ENCODE measurements around the gene PPP6R2. TPM values are rescaled to one million over a fixed set of nuclear protein-coding genes. Genes with fewer than 3 reads are reported as not detected.
A peak's percentile ranks its signal among the peaks of the same experiment; 100 is the strongest.

PPP6R2 gene
- total and polyA plus RNA-seq, 7 experiments from 2014 or later = 17.0 to 88.1 (median 63.9) TPM

DNA sequence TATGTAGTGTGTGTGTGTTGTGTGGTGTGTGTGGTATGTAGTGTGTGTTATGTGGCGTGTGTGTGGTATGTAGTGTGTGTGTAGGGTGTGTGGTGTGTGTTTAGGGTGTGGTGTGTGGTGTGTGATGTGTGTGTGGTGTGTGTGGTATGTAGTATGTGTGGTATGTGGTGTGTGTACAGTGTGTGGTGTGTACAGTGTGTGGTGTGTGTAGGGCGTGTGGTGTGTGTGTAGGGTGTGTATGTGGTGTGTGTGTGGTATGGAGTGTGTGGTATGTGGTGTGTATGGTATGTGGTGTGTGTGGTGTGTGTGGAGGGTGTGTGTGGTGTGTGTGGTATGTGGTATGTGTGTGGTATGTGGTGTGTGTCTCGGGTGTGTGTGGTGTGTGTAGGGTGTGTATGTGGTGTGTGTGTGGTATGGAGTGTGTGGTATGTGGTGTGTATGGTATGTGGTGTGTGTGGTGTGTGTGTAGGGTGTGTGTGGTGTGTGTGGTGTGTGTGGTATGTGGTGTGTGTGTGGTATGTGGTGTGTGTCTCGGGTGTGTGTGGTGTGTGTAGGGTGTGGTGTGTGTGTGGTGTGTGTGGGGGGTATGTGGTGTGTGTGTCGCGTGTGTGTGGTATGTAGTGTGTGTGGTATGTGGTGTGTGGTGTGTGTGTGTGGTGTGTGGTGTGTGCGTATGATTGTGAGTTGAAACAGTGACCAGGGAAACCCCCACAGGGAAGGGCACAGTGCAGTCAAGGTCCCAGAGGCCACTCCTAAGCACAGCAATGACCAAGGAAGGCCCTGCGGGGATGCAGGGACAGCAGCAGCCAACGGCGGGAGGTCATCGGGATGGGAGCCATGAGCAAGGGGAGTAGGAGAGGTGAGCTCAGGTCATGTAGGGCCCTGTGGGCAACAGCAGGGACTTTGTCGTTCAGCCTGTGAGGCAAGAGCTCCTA, 2.9 kb upstream of the PPP6R2 start:
- Histone ChIP-seq H3K27ac (ENCODE audit: low read depth, low read length) (peak overlapping the region; percentile 15), H3K36me3 (ENCODE audit: control insufficient read depth in 2 of 3, insufficient read depth in 3 of 3, low read length in 3 of 3) (no peaks in the 10 kb centered on the region), H3K9me3 (ENCODE audit: control insufficient read depth in 2 of 3, low read length in 3 of 3) (no peaks in the 10 kb centered on the region), H3K4me3 (ENCODE audit: low read length) (no peak overlapping the region), H3K27me3 (ENCODE audit: control insufficient read depth in 2 of 2, insufficient read depth in 2 of 2, low read length in 2 of 2) (no peaks in the 10 kb centered on the region), H3K4me1 (ENCODE audit: control insufficient read depth in 2 of 2, insufficient read depth in 2 of 2, low read length in 2 of 2) (peaks cover 4 to 5% of the 10 kb centered on the region in 2 donors)
- H3K27ac Mint-ChIP-seq = no peak overlapping the region
- no peak for DNase-seq
- no peak overlapping the region for H3K4me3 Mint-ChIP-seq
- no peaks in the 10 kb centered on the region for H3K27me3 Mint-ChIP-seq
- intact Hi-C loops (cut with micrococcal nuclease) = loop anchor here in 1 of 2 donors (5.0 kb wide), 1 partner anchor 132 kb away; no protein-coding TSS in a partner anchor
- no peaks in the 10 kb centered on the region for H3K9me3 Mint-ChIP-seq
- ATAC-seq = no peak
- CTCF ChIA-PET = interaction anchor here (0.9 to 2.5 kb wide), 3 partner anchors 88 to 186 kb away, joined by 4 to 18 read pairs (median 5); partner anchors contain the start of genes HDAC10 and SCO2
- POLR2A ChIA-PET = interaction anchor here (2.2 kb wide), 2 partner anchors 12 to 96 kb away, joined by 9 to 14 read pairs; partner anchors contain the start of genes DENND6B and TUBGCP6
- H3K4me1 Mint-ChIP-seq = peaks cover 0 to 18% (median 9%) of the 10 kb centered on the region in 7 donors
- no peaks in the 10 kb centered on the region for H3K36me3 Mint-ChIP-seq

DNA sequence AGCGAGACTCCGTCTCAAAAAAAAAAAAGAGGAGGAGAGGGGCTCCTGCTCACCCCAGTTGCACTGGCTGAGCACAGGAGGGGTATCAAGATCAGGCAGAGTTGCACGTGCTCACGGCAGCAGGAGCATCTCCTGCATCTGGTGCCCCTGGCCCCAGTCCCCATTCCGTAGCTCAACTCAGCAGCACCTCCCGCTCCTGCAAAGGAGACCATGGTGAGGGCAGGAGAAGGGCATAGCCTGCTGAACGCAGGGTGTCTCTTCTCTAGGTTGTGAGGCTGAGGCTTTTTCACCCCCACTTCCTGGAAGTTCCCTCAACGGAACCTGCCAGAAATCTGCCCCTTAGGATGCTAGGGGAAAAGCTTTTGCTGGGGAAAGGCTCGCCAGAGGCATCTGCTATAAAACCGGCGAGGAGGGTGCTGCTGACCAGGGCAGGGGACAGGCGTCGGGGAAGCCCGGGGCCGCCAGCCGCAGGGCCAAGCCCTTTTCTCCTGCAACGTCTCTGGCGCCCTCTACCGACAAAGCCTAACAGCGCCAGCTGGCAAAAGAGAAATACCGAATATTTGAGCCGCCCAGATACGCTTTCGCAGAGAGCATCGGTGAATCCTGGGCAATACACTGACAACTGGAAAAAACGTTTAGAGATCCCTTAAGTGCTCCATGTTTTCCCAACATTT, 1.0 kb upstream of the PPP6R2 start:
- peak; percentile 71 for ATAC-seq
- POLR2A ChIA-PET = interaction anchor here (0.8 to 2.2 kb wide), 9 partner anchors 9 to 279 kb away, joined by 3 to 15 read pairs (median 4); partner anchors contain the start of genes DENND6B, HDAC10, LMF2 and NCAPH2
- DNase-seq = peak; percentile 76 to 93 (median 86)
- H3K36me3 Mint-ChIP-seq = no peaks in the 10 kb centered on the region
- H3K9me3 Mint-ChIP-seq = no peaks in the 10 kb centered on the region
- peak overlapping the region; percentile 73 to 91 (median 88) for H3K4me3 Mint-ChIP-seq
- no peaks in the 10 kb centered on the region for H3K27me3 Mint-ChIP-seq
- Histone ChIP-seq H3K27ac (ENCODE audit: low read depth, low read length) (peak overlapping the region; percentile 96), H3K4me3 (ENCODE audit: low read length) (peak overlapping the region; percentile 86), H3K9me3 (ENCODE audit: control insufficient read depth in 2 of 3, low read length in 3 of 3) (no peaks in the 10 kb centered on the region), H3K27me3 (ENCODE audit: control insufficient read depth in 2 of 2, insufficient read depth in 2 of 2, low read length in 2 of 2) (no peaks in the 10 kb centered on the region), H3K4me1 (ENCODE audit: control insufficient read depth in 2 of 2, insufficient read depth in 2 of 2, low read length in 2 of 2) (peaks cover 13 to 16% of the 10 kb centered on the region in 2 donors), H3K36me3 (ENCODE audit: control insufficient read depth in 2 of 3, insufficient read depth in 3 of 3, low read length in 3 of 3) (peaks cover 0 to 5% (median 0%) of the 10 kb centered on the region in 3 experiments)
- H3K27ac Mint-ChIP-seq = peak overlapping the region in 7 of 9 donors; percentile 82 to 96 (median 93)
- CTCF ChIA-PET = interaction anchor here (0.6 to 2.5 kb wide), 9 partner anchors 10 to 184 kb away, joined by 3 to 18 read pairs (median 5); partner anchors contain the start of genes HDAC10, LMF2, NCAPH2 and SCO2
- intact Hi-C loops (cut with micrococcal nuclease) = loop anchor here (1.0 to 5.0 kb wide), 15 partner anchors 15 to 279 kb away; partner anchors contain the start of genes DENND6B (in 2 of the 2), LMF2 (in 1 of the 2), MAPK11 (in 1 of the 2) and SELENOO (in 1 of the 2)
- H3K4me1 Mint-ChIP-seq = peaks cover 0 to 18% (median 9%) of the 10 kb centered on the region in 7 donors

DNA sequence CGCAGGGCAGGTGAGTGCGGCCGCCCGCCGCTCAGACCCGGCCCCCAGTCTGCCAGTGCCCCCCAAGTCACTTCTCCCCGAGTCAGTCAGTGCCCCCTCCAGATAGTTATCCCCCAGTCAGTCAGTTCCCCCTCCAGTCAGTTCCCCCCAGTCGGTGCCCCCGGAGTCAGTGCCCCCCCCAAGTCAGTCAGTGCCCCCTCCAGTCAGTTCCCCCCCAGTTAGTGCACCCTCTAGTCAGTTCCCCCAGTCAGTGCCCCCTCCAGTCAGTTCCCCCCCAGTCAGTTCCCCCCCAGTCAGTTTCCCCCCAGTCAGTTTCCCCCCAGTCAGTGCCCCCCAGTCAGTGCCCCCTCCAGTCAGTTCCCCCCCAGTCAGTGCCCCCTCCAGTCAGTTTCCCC, 411 bp downstream of the PPP6R2 start:
- DNase-seq = peak in 1 of 9 donors; percentile 25
- intact Hi-C loops (cut with micrococcal nuclease) = loop anchor here (1.0 to 5.0 kb wide), 6 partner anchors 29 to 277 kb away; partner anchors contain the start of genes SCO2 (in 1 of the 2) and SELENOO (in 1 of the 2)
- CTCF ChIA-PET = interaction anchor here (0.6 kb wide), 1 partner anchor 44 kb away, joined by 3 read pairs; no protein-coding TSS in a partner anchor
- no peaks in the 10 kb centered on the region for H3K9me3 ChIP-seq (ENCODE audit: control insufficient read depth in 2 of 3, low read length in 3 of 3)
- peak overlapping the region in 3 of 9 donors; percentile 38 to 54 (median 50) for H3K27ac Mint-ChIP-seq
- no peaks in the 10 kb centered on the region for H3K27me3 ChIP-seq (ENCODE audit: control insufficient read depth in 2 of 2, insufficient read depth in 2 of 2, low read length in 2 of 2)
- POLR2A ChIA-PET = interaction anchor here (0.6 to 1.0 kb wide), 2 partner anchors 29 to 155 kb away, joined by 3 read pairs; no protein-coding TSS in a partner anchor
- H3K4me3 ChIP-seq (ENCODE audit: low read length) = peak overlapping the region; percentile 76
- no peak for ATAC-seq
- H3K4me1 Mint-ChIP-seq = peaks cover 0 to 18% (median 9%) of the 10 kb centered on the region in 7 donors
- H3K36me3 Mint-ChIP-seq = no peaks in the 10 kb centered on the region
- peaks cover 0 to 5% (median 0%) of the 10 kb centered on the region in 3 experiments for H3K36me3 ChIP-seq (ENCODE audit: control insufficient read depth in 2 of 3, insufficient read depth in 3 of 3, low read length in 3 of 3)
- H3K27ac ChIP-seq (ENCODE audit: low read depth, low read length) = peak overlapping the region; percentile 96
- H3K27me3 Mint-ChIP-seq = no peaks in the 10 kb centered on the region
- peaks cover 20 to 25% of the 10 kb centered on the region in 2 donors for H3K4me1 ChIP-seq (ENCODE audit: control insufficient read depth in 2 of 2, insufficient read depth in 2 of 2, low read length in 2 of 2)
- H3K4me3 Mint-ChIP-seq = peak overlapping the region in 6 of 10 donors; percentile 35 to 86 (median 67)
- H3K9me3 Mint-ChIP-seq = no peaks in the 10 kb centered on the region

DNA sequence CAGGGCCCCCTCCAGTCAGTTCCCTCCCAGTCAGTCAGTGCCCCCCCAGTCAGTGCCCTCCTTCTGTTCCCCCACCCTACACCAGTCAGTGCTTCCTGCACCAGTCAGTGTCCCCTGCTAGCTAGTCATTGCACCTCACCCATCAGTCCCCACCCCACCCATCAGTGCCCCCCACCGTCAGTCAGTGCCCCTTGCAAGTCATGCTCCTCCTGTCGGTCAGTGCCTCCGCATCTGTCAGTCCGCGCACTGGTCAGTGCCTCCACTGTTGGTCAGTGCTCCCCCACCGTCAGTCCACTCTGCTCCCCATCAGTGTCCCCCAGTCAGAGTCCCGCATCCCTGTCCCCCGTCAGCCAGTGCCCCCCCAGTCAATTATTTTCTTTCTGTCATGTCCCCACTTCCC, 3.3 kb downstream of the PPP6R2 start:
- Histone ChIP-seq H3K4me1 (ENCODE audit: control insufficient read depth in 2 of 2, insufficient read depth in 2 of 2, low read length in 2 of 2) (peaks cover 20 to 25% of the 10 kb centered on the region in 2 donors), H3K27ac (ENCODE audit: low read depth, low read length) (peak overlapping the region; percentile 53), H3K27me3 (ENCODE audit: control insufficient read depth in 2 of 2, insufficient read depth in 2 of 2, low read length in 2 of 2) (no peaks in the 10 kb centered on the region), H3K4me3 (ENCODE audit: low read length) (no peak overlapping the region), H3K36me3 (ENCODE audit: control insufficient read depth in 2 of 3, insufficient read depth in 3 of 3, low read length in 3 of 3) (peaks cover 0 to 5% (median 0%) of the 10 kb centered on the region in 3 experiments), H3K9me3 (ENCODE audit: control insufficient read depth in 2 of 3, low read length in 3 of 3) (no peaks in the 10 kb centered on the region)
- POLR2A ChIA-PET = no interaction called here
- H3K9me3 Mint-ChIP-seq = no peaks in the 10 kb centered on the region
- ATAC-seq (no peak), DNase-seq (no peak)
- peaks cover 0 to 2% (median 0%) of the 10 kb centered on the region in 5 donors for H3K36me3 Mint-ChIP-seq
- CTCF ChIA-PET = no interaction called here
- H3K4me1 Mint-ChIP-seq = peaks cover 0 to 14% (median 8%) of the 10 kb centered on the region in 7 donors
- intact Hi-C loops (cut with micrococcal nuclease) = no loop called here
- peak overlapping the region in 3 of 9 donors; percentile 38 to 82 (median 56) for H3K27ac Mint-ChIP-seq
- no peaks in the 10 kb centered on the region for H3K27me3 Mint-ChIP-seq
- peak overlapping the region in 1 of 10 donors; percentile 39 for H3K4me3 Mint-ChIP-seq

DNA sequence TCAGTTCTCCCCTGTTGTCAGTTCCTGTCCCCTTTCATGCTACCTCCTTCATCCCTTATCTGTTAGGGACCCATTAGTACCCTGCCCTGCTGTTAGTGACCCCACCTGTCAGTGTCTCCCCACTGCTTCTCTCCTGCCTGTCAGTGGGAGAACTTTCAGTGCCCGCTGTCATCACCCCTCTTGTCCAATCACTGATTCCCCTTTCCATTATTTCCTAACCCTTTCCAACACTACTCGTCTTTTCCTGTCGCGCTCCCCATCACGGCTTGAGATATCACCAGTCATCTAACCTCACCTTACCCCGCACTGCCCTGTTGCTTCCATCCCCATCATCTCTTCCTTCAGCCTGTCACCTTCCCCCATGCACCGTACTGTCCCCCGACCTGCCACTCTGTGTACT, 4.0 kb downstream of the PPP6R2 start:
- Mint-ChIP-seq H3K4me1 (peaks cover 0 to 9% (median 4%) of the 10 kb centered on the region in 7 donors), H3K27ac (no peak overlapping the region), H3K36me3 (peaks cover 0 to 2% (median 0%) of the 10 kb centered on the region in 5 donors), H3K27me3 (no peaks in the 10 kb centered on the region), H3K9me3 (no peaks in the 10 kb centered on the region), H3K4me3 (no peak overlapping the region)
- Histone ChIP-seq H3K4me1 (ENCODE audit: control insufficient read depth in 2 of 2, insufficient read depth in 2 of 2, low read length in 2 of 2) (peaks cover 16 to 22% of the 10 kb centered on the region in 2 donors), H3K9me3 (ENCODE audit: control insufficient read depth in 2 of 3, low read length in 3 of 3) (no peaks in the 10 kb centered on the region), H3K27ac (ENCODE audit: low read depth, low read length) (peak overlapping the region; percentile 53), H3K36me3 (ENCODE audit: control insufficient read depth in 2 of 3, insufficient read depth in 3 of 3, low read length in 3 of 3) (peaks cover 0 to 5% (median 0%) of the 10 kb centered on the region in 3 experiments), H3K27me3 (ENCODE audit: control insufficient read depth in 2 of 2, insufficient read depth in 2 of 2, low read length in 2 of 2) (no peaks in the 10 kb centered on the region), H3K4me3 (ENCODE audit: low read length) (no peak overlapping the region)
- POLR2A ChIA-PET = no interaction called here
- ATAC-seq = no peak
- DNase-seq = no peak
- CTCF ChIA-PET = no interaction called here
- intact Hi-C loops (cut with micrococcal nuclease) = no loop called here

DNA sequence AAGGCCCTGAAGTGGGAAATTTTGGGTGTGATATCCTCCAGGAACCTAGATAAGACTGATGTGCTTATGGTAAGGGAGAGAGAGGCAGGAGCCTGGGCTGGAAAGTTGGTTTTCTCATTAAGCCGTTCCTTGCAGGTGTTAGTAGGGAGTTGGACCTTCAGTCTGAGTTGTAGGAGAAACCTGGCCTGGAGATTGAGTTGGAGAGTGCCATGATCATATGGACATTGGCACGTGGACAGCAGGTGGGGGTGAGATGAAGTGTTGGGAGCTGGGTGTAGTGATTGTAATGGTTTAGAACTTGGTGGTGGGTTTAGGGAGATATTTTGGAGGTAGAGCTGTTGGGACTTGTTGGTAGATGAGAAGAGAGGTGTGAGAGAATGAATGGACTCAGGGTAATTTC, 4.9 kb downstream of the PPP6R2 start:
- Mint-ChIP-seq H3K36me3 (peaks cover 0 to 8% (median 0%) of the 10 kb centered on the region in 5 donors), H3K27ac (no peak overlapping the region), H3K4me3 (no peak overlapping the region), H3K9me3 (no peaks in the 10 kb centered on the region), H3K27me3 (no peaks in the 10 kb centered on the region), H3K4me1 (peaks cover 0 to 6% (median 1%) of the 10 kb centered on the region in 7 donors)
- Histone ChIP-seq H3K27me3 (ENCODE audit: control insufficient read depth in 2 of 2, insufficient read depth in 2 of 2, low read length in 2 of 2) (no peaks in the 10 kb centered on the region), H3K4me1 (ENCODE audit: control insufficient read depth in 2 of 2, insufficient read depth in 2 of 2, low read length in 2 of 2) (peaks cover 14 to 22% of the 10 kb centered on the region in 2 donors), H3K4me3 (ENCODE audit: low read length) (no peak overlapping the region), H3K27ac (ENCODE audit: low read depth, low read length) (no peak overlapping the region), H3K9me3 (ENCODE audit: control insufficient read depth in 2 of 3, low read length in 3 of 3) (no peaks in the 10 kb centered on the region), H3K36me3 (ENCODE audit: control insufficient read depth in 2 of 3, insufficient read depth in 3 of 3, low read length in 3 of 3) (peaks cover 0 to 6% (median 0%) of the 10 kb centered on the region in 3 experiments)
- CTCF ChIA-PET = interaction anchor here (1.0 kb wide), 1 partner anchor 107 kb away, joined by 4 read pairs; no protein-coding TSS in a partner anchor
- POLR2A ChIA-PET = no interaction called here
- DNase-seq = no peak
- no peak for ATAC-seq
- intact Hi-C loops (cut with micrococcal nuclease) = no loop called here

Measured in naive thymus-derived CD4-positive, alpha-beta T cell (primary cell).